NCI-H526 (cell line): ENCODE data around the gene TMEM50B.
"Not testable (repeated sequence)": the region's sequence is repeated elsewhere in the genome, so short reads cannot be mapped to it uniquely, and the experiment has no call there.

ENCODE experiments used
- DNase-seq, 2 experiments: peaks; one replicate each; lab custom pipeline; 2025; lab: John Stamatoyannopoulos, UW

TMEM50B gene

DNA sequence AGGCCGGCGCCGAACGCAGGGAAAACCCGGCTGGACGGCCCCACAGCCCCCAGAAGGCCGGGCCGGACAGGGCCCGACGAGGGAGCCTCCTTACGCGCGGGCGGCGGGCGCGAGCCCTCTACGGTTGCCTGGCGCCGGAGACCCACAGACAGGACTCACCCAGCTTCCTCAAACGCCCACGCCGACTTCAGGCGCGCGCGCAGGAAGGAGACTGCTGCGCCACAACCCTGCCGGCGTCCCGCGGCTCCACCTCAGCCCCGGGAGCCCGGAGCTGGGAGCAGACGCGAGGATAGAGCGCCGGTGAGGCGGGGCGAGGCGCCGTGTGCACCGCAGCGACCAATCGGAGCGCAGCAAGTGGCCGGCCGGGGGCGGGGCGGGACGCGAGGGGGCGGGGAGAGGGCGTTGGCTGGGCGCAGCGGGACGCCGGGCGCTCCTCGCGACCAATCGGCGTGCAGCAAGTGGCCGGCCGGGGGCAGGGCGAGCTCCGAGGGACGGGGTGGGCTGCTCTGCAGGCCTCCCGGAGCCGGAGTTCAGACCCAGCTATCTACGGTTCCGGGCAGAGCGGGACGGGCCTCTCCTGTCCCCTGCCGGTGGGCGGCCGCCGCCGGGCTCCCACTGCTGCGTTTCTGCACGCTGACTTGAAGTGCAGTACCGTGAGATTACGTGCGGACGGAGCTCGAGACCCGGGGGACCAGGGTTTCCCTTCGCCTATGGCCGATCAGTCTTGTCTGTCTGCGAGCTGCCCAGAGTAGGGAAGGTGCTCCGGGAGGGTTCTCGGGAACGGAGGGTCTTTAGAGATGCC is at the start of gene TMEM50B:
TSS of gene TMEM50B (minus strand) at position 296 of the 802 bp plus-strand sequence. CDS start 11,089 bp downstream, outside the sequence.
- peak; percentile 94 to 97 for DNase-seq

DNA sequence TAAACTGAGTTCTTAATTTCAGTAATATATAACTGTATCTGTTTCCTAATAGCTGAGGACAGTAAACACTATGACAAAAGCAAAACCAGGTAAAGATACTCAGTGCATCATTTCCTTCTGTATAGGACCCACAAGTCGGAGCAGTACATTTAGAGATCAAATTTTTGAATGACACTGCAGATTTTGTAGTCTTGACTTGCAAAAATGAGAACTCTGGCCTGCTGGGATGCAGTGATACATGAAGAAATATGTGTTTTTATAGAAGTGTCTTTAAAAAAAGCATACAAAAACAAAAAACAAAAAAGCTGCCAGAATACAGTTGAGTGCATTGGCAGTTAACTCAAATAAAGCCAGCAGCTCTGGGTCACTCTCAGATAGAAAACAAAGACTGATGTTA is 43.2 kb upstream of the TMEM50B start:
- no peak for DNase-seq

DNA sequence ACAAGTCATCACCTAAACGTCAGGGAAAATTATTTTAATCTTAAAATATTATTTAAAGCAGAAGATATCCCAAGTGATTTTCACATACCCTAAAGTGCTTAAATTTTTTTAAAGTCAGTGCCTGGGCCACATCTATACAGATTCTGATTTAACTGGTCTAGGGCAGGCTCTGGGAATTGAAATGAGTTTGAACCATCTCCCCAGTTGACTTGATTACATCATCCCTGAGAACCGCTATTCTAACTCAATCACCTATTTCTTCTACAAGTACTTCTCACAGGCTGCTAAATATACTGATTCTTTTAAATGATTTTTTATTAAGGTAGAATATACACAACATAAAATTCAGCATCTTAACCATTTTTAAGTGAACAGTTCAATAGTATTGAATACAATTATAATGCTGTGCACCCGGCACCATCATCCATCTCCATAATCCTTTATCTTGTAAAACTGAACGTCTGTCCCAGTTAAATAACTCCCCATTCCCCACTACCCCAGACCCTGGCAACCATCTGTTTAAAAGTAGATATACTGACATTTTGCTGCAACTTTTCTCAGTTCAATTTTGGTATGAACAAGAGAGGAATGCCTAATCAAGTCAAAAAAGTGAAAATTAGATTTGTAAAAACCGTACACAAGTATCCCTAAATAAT is 42.7 kb upstream of the TMEM50B start:
- DNase-seq, result no peak

DNA sequence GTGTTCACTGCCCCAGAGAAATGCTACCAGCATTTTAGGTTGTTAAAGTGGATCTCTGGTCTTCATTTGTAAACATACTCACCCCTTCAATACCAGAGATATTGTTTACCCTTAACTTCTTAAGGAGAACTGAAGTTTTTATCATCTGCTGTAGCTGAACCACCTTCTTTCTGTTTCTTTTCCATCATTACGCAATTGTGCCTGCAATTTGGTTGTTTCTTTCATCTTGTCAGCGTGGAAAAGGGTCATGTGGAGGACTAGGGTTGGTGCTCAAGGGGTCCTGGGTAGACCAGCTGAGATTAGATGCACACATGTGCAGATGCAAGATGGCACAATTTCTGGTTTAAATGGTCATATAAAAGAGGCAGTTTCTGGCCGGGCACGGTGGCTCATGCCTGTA is 39.1 kb upstream of the TMEM50B start:
- no peak for DNase-seq

DNA sequence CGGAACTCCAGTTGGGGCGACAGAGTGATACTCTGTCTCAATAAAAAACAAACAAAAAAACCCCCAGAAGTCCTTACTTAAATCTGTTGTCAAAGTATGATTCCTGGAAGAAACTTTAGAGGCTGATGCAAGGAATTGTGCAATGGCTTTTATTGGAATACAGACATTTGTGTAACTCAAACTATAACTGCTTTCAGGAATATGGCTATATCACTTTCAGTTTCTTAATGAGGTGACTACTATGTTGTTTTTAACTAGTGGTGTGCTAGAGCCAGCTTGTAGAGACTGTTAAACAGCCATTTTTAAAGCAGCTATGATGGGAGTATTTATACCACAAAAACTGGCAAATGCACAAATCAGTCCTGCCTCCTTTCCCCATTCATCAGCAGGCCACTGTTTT is 34.5 kb upstream of the TMEM50B start:
- no peak for DNase-seq

- DNase-seq, result no peak
Measured at GRCh38 chr21:33512481-33512880, 32.7 kb upstream of the TMEM50B start.

DNA sequence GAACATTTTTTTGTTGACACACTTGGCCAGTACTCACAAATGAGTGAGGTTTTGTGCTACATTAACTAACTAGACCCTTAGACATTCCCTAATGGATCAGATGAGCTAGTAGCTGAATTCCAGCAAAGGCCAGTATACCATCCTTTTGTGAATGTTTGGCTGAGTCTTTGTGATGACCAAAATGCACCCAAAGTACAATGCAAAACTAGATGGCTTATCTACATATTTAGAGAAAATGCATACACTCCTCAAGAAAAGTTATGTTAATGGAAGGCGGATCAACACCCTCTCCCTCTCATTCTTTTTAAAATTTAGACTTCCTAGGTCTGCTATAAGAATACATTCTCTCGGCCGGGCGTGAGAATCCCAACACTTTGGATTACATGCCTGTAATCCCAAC is 31.9 kb upstream of the TMEM50B start:
- no peak for DNase-seq

- DNase-seq, result no peak
Measured at GRCh38 chr21:33510826-33511225, 31.1 kb upstream of the TMEM50B start.

DNA sequence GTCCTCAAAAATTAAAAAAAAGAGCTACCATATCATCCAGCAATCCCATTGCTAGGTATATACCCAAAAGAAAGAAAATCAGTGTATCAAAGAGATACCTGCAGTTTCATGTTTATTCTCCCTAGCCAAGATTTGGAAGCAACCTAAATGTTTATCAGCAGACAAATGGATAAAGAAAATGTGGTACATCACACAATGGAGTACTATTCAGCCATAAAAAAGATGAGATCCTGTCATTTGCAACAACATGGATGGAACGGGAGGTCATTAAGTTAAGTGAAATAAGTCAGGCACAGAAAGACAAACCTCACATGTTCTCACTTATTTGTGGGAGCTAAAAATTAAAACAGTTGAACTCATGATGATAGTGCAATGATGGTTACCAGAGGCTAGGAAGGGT is 27.2 kb upstream of the TMEM50B start:
- DNase-seq, result not testable (repeated sequence)

- DNase-seq, result no peak
Measured at GRCh38 chr21:33505833-33506232, 26.1 kb upstream of the TMEM50B start.

- no peak for DNase-seq
Measured at GRCh38 chr21:33496345-33496744, 16.6 kb upstream of the TMEM50B start.

DNA sequence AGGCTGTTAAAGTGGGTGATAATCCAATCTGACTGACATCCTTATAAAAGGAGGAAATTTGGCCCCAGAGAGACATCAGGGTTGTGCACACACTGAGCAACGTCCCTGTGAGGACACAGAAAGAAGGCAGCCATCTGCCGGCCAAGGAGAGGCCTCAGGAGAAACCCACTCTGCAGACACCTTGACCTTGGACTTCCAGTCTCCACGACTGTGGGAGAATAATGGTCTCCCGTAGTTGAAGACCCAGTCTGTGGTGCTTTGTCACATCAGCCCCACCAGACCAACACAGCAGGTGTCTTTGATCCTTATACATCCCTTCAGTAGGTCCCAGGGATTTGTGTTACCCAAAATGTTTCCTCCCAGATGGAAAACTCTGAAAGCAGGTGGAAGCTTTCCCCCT is 16.0 kb upstream of the TMEM50B start:
- DNase-seq, result no peak

- no peak for DNase-seq
Measured at GRCh38 chr21:33493756-33494155, 14.0 kb upstream of the TMEM50B start.

DNA sequence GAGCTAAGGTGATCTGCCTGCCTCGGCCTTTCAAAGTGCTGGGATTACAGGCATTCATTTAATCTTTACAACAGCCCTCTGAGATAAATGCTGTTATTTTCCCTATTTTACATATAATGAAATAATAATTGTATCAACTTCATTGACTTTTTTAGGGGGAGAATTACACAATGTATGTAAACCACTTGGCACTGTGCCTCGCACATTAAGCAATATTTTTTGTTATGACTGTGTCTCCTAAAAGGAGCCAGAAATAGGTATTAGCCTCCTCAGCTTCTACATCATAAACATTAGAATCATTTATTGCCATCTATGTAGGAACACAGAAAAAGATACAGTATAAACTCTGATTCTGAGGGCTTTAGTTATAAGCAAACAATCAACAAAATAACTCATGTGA is 12.8 kb upstream of the TMEM50B start:
- DNase-seq, result no peak

GRCh38 chr21:33491373-33492102 is 11.8 kb upstream of the TMEM50B start, which contains the start of gene DNAJC28:
DNAJC28 (minus strand) TSS chr21:33491716; CDS start chr21:33489393, 2,323 bp downstream.
- peak; percentile 88 to 94 for DNase-seq

DNA sequence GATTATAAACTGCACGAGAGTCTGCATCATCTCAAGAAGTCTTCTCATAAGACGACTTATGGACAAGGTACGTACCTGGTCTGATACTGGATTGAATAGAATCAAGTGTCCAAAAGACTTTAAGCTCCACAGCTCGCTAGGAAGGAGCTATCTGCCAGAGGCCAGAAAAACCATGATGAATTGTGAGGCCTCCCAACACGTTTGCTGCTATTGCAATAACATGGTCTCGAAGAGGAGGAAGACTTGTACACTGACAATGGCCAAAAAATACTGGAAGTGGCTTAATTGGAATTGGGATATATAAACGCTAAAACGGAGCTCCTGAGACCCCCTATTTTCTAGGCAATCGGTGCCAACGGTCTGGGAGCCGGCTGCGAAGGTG is 11.2 kb upstream of the TMEM50B start:
- DNase-seq, result no peak

GRCh38 chr21:33488936-33489335 is 9.2 kb upstream of the TMEM50B start:
- no peak for DNase-seq

DNA sequence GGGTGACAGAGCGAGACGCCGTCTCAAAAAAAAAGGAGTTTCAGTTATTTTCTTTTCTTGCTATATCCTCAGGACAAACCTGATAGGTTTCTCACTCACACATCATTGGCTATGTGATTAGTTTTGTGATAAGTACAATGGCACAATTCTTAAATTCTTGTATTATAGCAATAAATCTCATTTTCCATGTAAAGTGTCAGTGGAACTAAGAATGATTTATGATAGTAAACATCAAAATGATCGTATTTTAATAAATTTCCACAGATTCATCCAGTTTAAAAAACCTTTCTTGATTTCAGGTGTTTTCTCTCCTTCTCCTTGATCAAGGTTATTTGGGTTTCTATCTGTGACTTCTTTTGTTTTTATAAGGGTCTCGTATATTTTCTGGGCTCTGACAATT is 8.2 kb upstream of the TMEM50B start:
- no peak for DNase-seq

DNA sequence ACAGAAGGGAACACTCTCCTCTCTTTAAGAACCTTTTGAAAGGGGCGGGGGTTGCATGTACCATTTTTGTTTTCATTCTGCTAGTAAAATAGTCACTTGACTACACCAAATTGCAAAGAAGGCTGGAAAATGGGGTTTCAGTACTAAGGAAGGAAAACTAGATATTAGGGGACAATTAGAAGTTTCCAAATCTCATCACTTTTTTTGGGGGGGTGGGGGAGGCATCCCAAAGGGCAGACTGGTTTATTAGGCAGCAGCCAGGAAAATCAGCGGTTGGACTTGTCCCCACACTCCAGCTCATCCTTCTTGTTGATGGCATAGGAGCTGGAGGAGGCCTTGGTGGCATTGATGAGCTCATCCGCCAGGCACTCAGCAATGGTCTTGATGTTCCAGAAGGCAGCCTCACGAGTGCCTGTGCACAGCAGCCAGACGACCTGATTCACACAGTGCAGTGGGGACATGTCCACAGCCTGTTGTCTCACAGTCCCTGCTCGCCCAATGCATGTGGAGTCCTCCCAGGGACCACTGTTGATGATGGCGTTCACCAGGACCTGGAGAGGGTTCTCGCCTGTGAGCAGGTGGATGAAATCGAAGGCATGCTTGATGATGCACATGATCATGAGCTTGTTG is 1.7 kb upstream of the TMEM50B start:
- DNase-seq, result no peak

DNA sequence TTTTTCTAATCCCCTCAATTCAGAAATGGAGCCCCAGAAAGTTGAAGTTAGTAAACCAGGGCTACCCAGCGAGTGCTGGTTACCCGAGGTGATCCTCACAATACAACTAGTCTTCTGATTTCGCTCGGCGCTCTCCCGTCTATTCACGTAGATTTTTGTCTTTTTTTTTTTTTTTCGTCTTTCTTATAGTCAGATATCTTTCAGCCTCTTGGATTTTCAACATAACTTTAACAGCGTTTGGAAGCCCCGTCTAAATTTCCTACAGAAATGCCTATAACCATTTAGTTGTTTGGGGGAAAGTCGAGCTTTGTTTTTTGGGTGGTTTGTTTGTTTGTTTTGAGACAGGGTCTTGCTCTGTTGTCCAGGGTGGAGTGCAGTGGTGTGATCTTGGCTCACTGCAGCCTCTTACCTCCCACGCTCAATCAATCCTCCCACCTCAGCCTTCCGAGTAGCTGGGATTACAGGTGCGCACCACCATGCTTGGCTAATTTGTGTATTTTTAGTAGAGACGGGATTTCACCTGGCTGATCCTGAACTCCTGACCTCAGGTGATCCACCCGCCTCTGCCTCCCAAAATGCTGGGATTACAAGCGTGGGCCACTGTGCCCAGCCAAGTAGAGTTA is 818 bp upstream of the TMEM50B start:
- no peak for DNase-seq

DNA sequence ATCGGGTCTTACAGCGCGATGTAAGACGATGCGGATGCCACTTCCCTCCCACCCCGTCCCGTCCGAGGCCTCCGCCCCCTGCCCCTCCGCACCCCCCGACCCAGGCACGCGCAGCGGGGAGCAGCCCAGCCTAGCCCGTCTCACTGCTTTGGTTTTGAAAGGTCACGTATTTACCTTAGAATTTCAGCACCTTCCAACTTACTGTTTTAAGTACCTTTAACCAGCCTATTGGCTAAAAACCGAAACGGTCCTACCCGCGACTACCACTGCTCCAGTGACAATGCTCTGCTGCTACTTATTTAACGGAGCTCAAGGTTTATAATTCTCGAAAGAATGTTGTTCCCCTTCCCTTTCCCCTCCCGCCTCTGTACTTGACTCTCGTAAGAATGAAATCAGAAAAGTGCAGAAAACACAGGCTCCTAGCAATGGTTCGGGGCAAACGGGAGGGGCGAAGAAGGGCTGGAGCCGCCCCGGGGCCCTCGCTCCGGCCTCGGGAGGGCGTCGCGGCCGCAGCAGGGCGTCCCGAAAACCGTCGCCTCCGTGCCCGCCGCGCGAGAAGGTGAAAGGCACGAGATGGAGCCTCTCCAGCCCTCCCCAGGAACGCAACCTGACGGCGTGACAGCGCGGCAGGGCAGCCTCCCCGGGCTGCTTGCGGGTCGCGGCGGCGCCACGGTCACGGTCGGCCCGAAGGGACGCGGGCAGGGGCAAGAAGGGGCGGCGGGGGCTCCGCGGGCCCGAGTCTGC is 667 bp downstream of the TMEM50B start:
- peak in 1 of 2 experiments; percentile 74 for DNase-seq
